AG09309 (cell line): ENCODE measurements around the gene PARD3B.

ENCODE experiments used
- DNase-seq: peaks from one replicate; pipeline ENCODE4 v3.0.0-alpha.2; 2010; ENCODE audit warnings: low read depth
- H3K4me3 ChIP-seq: 2 replicates; pipeline ENCODE4 v1.5.1; 2011; ENCODE audit warnings: mild to moderate bottlenecking, low read depth, low read length, moderate library complexity; ENCODE audit not compliant: control insufficient read depth
- TF ChIP-seq, protein P1 (sequence below): IDR thresholded peaks from 2 replicates; pipeline ENCODE4 v1.5.1; 2011; ENCODE audit warnings: mild to moderate bottlenecking, low read depth, low read length, inconsistent platforms; ENCODE audit not compliant: insufficient read depth, control insufficient read depth; ENCODE audit errors: missing control alignments

The PARD3B gene

DNA sequence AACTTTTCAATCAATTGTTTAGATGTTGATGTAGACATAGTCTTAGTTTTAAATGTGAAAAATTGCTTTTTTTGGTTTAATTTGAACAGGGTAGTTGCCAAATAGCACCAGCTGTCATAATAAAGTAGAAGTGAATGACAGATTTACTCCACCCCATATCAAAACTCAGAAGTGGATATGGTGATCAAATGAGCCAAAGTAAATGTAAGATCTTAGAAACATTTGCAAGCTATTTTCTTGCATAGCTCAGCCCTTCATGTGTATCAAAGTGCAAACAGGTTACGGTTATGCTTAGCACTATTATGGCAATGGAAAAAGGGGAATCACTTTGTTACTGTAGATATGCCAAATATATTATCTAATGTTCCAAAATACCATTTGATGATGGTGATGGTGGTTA lies 596.1 kb downstream of the PARD3B start:
- no peak overlapping the region for H3K4me3 ChIP-seq
- TF ChIP-seq, protein P1, sequence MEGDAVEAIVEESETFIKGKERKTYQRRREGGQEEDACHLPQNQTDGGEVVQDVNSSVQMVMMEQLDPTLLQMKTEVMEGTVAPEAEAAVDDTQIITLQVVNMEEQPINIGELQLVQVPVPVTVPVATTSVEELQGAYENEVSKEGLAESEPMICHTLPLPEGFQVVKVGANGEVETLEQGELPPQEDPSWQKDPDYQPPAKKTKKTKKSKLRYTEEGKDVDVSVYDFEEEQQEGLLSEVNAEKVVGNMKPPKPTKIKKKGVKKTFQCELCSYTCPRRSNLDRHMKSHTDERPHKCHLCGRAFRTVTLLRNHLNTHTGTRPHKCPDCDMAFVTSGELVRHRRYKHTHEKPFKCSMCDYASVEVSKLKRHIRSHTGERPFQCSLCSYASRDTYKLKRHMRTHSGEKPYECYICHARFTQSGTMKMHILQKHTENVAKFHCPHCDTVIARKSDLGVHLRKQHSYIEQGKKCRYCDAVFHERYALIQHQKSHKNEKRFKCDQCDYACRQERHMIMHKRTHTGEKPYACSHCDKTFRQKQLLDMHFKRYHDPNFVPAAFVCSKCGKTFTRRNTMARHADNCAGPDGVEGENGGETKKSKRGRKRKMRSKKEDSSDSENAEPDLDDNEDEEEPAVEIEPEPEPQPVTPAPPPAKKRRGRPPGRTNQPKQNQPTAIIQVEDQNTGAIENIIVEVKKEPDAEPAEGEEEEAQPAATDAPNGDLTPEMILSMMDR = no peak
- no peak for DNase-seq

DNA sequence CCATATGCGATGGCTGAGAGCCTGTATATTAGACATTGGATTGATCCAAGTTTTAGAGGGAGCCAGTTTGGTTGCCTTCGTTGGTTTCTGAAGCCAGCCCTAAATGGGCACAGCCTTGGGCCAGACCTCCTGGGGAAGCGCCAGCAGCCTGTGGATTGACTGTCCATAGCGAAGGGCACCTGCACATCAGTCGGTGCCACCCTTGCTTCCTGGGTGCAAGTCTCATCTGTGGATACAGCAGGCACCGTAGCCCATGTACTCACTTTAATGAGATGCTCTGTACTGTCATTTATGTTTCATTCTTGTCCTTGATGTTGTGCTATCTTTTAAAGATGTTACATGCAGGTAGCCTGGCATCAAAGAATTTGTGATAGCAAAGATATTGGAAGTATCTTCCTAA lies 600.6 kb downstream of the PARD3B start:
- TF ChIP-seq, protein P1 = no peak
- no peak overlapping the region for H3K4me3 ChIP-seq
- no peak for DNase-seq

DNA sequence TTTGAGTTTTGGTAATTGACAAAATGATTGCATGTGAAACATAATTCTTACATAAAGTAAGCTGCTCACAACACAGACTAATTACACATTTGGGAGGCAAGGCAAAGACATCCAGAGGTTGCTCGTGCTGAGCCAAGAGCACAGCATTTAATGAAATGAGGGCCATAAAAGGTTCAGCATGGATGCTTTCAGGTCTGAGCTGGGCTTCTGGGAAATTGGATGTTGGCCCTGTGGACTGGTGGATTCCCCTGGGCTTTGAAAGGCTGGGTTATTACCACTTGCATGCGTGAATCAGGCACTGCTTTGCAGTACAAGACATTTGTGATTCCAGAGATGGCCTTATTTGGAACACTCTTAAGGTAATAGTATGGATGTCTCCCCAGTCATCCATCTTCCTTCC lies 603.5 kb downstream of the PARD3B start:
- TF ChIP-seq, protein P1 = no peak
- no peak for DNase-seq

DNA sequence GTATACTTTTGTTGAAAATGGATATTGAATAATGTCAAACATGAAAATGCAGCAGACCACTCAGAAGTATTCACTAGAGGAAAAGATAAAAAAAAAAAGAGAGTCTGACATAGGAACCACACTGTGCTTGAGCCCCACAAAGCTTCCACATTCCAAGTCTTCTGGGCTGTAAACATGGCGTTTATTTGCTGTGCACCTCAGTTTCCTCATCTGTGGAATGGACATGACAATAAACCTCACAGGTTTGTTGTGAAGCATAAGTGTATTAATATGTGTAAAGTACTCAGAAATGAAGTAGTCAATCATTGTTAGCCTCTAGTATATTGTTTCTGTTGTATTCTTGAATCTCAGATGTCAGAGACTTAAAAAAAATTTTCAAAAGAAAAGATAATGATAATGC lies 611.2 kb downstream of the PARD3B start:
- TF ChIP-seq, protein P1 = no peak
- H3K4me3 ChIP-seq = no peak overlapping the region
- DNase-seq = no peak

More for the DNA sequence above, 603.5 kb downstream of the PARD3B start:
- H3K4me3 ChIP-seq = no peak overlapping the region

DNA sequence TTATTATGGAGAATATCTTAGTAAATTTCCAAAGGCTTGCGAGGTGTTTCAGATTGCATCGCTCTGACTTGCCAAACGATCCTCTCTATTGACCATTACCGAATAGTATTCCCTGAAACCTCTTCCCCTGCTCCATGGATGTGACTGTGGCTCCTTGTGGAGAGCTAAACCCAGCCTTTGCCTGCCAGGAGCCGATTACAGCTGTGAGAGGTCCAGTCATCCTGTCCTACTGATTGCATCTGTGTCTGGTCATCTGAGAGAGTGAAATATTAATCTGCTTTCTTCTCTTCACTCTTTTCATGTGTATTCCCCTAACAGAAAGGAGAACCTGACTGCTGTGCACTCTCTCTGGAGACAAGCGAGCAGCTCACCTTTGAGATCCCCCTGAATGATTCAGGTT lies 613.1 kb downstream of the PARD3B start:
- no peak for DNase-seq
- TF ChIP-seq, protein P1 = no peak
- H3K4me3 ChIP-seq = no peak overlapping the region

DNA sequence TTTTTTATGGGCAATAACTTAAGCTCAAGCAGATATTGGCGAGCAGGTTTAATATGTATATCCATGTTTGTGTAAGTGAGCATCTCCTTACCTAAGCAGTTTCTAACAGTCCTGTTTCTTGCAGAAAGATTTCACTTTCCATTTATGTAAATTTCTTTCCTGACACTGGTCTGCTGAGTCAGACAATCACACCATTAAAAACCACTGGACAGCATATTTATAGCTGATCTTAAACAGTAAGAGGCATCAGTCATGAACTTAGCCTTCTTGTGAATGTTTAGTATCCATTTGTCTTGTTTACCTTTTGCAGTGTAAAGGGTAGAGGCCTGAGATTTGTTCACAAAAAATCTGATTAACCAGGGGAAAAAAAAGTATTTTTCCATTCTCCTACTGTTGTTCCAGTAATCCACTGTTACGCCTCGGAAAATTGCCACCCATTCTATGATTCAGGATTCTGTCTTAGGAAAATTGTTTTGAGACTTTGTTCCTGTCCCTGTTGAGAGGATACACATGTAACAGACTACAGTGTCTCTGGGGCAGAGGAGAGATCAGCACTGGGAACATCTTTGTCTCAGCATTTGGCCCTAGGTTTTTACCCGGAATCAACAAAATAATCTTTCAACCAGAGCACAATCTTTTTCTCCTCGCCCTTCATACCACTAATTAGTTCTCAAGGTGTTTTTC lies 616.0 kb downstream of the PARD3B start:
- TF ChIP-seq, protein P1 = no peak

More for the DNA sequence above, 616.0 kb downstream of the PARD3B start:
- no peak overlapping the region for H3K4me3 ChIP-seq
- no peak for DNase-seq
